Stimulated activated naive CD8-positive, alpha-beta T cell treated with anti-CD3 and anti-CD28 coated beads, Interleukin-15, Interleukin-2, amounts not matched to agents 100 U/mL and 50 U/mL, for 24 hours (primary cell): ENCODE data around the gene LDLRAD4.
A peak's percentile ranks its signal among the peaks of the same experiment; 100 is the strongest.

ENCODE experiments used
- ATAC-seq: fragments of 150-1000 bp; cut with Tn5 transposase; one replicate; pipeline ENCODE4 v1.10.0; 2021
- DNase-seq: peaks from one replicate; pipeline ENCODE4 v3.0.0; 2021

The LDLRAD4 gene

GRCh38 chr18:13574761-13575160 is 356.2 kb downstream of the LDLRAD4 start:
- no peak for DNase-seq

GRCh38 chr18:13576598-13576997 is 358.0 kb downstream of the LDLRAD4 start:
- no peak for DNase-seq
- ATAC-seq = no peak

More at GRCh38 chr18:13574761-13575160, 356.2 kb downstream of the LDLRAD4 start:
- ATAC-seq = no peak

- DNase-seq (peak; percentile 64), ATAC-seq (peak; percentile 86)
Observed at GRCh38 chr18:13577091-13577697, 358.6 kb downstream of the LDLRAD4 start.

GRCh38 chr18:13577781-13578180 is 359.2 kb downstream of the LDLRAD4 start:
- no peak for DNase-seq
- ATAC-seq = no peak

GRCh38 chr18:13578400-13578799 is 359.8 kb downstream of the LDLRAD4 start:
- no peak for ATAC-seq
- DNase-seq = no peak

GRCh38 chr18:13579874-13580273 is 361.3 kb downstream of the LDLRAD4 start:
- ATAC-seq = peak; percentile 15
- DNase-seq = no peak

- no peak for DNase-seq
- peak; percentile 45 for ATAC-seq
Observed at GRCh38 chr18:13580351-13580750, 361.8 kb downstream of the LDLRAD4 start.

- DNase-seq = no peak
- ATAC-seq = no peak
Observed at GRCh38 chr18:13580991-13581390, 362.4 kb downstream of the LDLRAD4 start.

- ATAC-seq = no peak
- DNase-seq = no peak
Observed at GRCh38 chr18:13581496-13582177, 363.1 kb downstream of the LDLRAD4 start.

- DNase-seq (no peak), ATAC-seq (no peak)
Observed at GRCh38 chr18:13582178-13582670, 363.7 kb downstream of the LDLRAD4 start.

- ATAC-seq = no peak
- no peak for DNase-seq
Observed at GRCh38 chr18:13583576-13584550, 365.3 kb downstream of the LDLRAD4 start.

GRCh38 chr18:13584825-13585224 is 366.3 kb downstream of the LDLRAD4 start:
- DNase-seq = no peak
- ATAC-seq = no peak

GRCh38 chr18:13585379-13586153 is 367.0 kb downstream of the LDLRAD4 start:
- no peak for ATAC-seq
- DNase-seq = no peak

GRCh38 chr18:13587001-13587400 is 368.4 kb downstream of the LDLRAD4 start:
- DNase-seq = no peak

GRCh38 chr18:13587477-13587876 is 368.9 kb downstream of the LDLRAD4 start:
- DNase-seq (no peak), ATAC-seq (no peak)

More at GRCh38 chr18:13587001-13587400, 368.4 kb downstream of the LDLRAD4 start:
- no peak for ATAC-seq

GRCh38 chr18:13587937-13588336 is 369.4 kb downstream of the LDLRAD4 start:
- peak; percentile 35 for ATAC-seq
- no peak for DNase-seq

- DNase-seq = no peak
- no peak for ATAC-seq
Observed at GRCh38 chr18:13589316-13589715, 370.8 kb downstream of the LDLRAD4 start.

- no peak for ATAC-seq
- no peak for DNase-seq
Observed at GRCh38 chr18:13589943-13590342, 371.4 kb downstream of the LDLRAD4 start.

- ATAC-seq (no peak), DNase-seq (no peak)
Observed at GRCh38 chr18:13592246-13592645, 373.7 kb downstream of the LDLRAD4 start.

- DNase-seq (no peak), ATAC-seq (no peak)
Observed at GRCh38 chr18:13594551-13594950, 376.0 kb downstream of the LDLRAD4 start.

- ATAC-seq = no peak
- no peak for DNase-seq
Observed at GRCh38 chr18:13597068-13597467, 378.5 kb downstream of the LDLRAD4 start.

- no peak for DNase-seq
- ATAC-seq = no peak
Observed at GRCh38 chr18:13598591-13598990, 380.0 kb downstream of the LDLRAD4 start.
